ENCODE results near the gene COL25A1.

DNA sequence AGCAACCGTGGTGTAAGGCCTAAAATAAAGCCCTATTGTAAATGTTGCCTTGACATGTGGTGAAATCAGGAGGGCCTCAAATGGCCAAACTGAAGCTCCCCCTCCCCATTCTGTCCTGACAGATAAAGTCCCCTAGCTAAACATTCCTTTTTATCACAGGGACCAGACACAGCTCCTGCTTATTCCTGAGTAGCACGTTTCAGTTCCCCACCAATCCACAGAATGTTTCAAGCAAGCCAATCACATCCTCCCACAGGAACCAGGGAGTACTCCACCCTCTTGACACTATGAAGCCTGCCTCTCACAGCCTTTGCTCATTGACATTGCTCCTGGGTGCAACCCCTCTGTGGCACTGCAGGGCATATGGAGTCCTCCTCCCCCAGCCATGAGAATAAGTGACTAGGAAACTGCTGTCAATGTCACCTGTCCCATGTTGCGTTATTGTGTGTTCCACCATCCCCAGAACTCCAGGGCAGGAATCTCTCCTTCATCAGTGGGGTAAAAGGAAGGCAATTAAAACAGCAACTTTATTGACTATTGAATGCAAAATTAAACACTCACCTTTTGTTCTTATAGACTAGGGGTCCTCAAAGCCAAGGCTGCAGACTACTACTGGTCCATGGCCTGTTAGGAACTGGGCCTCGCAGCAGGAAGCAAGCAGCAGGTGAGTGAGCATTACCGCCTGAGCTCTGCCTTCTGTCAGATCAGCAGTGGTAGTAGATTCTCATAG, 128.1 kb downstream of the COL25A1 start:
- TF ChIP-seq, protein P1, sequence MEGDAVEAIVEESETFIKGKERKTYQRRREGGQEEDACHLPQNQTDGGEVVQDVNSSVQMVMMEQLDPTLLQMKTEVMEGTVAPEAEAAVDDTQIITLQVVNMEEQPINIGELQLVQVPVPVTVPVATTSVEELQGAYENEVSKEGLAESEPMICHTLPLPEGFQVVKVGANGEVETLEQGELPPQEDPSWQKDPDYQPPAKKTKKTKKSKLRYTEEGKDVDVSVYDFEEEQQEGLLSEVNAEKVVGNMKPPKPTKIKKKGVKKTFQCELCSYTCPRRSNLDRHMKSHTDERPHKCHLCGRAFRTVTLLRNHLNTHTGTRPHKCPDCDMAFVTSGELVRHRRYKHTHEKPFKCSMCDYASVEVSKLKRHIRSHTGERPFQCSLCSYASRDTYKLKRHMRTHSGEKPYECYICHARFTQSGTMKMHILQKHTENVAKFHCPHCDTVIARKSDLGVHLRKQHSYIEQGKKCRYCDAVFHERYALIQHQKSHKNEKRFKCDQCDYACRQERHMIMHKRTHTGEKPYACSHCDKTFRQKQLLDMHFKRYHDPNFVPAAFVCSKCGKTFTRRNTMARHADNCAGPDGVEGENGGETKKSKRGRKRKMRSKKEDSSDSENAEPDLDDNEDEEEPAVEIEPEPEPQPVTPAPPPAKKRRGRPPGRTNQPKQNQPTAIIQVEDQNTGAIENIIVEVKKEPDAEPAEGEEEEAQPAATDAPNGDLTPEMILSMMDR (IDR thresholded peaks at IDR 0.05; ENCODE audit: low read depth, low read length, missing input control), result no peak
- TF ChIP-seq SP1 (IDR thresholded peaks at IDR 0.05) (no peak), JUND (IDR thresholded peaks at IDR 0.05) (no peak), EGR1 (IDR thresholded peaks at IDR 0.05; ENCODE audit: low read depth in 2 of 2) (no peak), TAF1 (conservative IDR thresholded peaks at IDR 0.05) (no peak), YY1 (IDR thresholded peaks at IDR 0.05) (no peak), GABPA (IDR thresholded peaks at IDR 0.05 in 1 of 2, conservative IDR thresholded peaks at IDR 0.05 in 1 of 2) (no peak), RAD21 (IDR thresholded peaks at IDR 0.05) (no peak), RXRA (IDR thresholded peaks at IDR 0.05) (no peak), FOXA2 (IDR thresholded peaks at IDR 0.05) (no peak)
- TF ChIP-seq, protein P2, sequence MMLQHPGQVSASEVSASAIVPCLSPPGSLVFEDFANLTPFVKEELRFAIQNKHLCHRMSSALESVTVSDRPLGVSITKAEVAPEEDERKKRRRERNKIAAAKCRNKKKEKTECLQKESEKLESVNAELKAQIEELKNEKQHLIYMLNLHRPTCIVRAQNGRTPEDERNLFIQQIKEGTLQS (IDR thresholded peaks at IDR 0.05), result no peak
- TF ChIP-seq, protein P3, sequence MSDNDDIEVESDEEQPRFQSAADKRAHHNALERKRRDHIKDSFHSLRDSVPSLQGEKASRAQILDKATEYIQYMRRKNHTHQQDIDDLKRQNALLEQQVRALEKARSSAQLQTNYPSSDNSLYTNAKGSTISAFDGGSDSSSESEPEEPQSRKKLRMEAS (IDR thresholded peaks at IDR 0.05), result no peak
- TF ChIP-seq, protein P4, sequence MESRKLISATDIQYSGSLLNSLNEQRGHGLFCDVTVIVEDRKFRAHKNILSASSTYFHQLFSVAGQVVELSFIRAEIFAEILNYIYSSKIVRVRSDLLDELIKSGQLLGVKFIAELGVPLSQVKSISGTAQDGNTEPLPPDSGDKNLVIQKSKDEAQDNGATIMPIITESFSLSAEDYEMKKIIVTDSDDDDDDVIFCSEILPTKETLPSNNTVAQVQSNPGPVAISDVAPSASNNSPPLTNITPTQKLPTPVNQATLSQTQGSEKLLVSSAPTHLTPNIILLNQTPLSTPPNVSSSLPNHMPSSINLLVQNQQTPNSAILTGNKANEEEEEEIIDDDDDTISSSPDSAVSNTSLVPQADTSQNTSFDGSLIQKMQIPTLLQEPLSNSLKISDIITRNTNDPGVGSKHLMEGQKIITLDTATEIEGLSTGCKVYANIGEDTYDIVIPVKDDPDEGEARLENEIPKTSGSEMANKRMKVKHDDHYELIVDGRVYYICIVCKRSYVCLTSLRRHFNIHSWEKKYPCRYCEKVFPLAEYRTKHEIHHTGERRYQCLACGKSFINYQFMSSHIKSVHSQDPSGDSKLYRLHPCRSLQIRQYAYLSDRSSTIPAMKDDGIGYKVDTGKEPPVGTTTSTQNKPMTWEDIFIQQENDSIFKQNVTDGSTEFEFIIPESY (IDR thresholded peaks at IDR 0.05), result no peak
- TF ChIP-seq, protein P5, sequence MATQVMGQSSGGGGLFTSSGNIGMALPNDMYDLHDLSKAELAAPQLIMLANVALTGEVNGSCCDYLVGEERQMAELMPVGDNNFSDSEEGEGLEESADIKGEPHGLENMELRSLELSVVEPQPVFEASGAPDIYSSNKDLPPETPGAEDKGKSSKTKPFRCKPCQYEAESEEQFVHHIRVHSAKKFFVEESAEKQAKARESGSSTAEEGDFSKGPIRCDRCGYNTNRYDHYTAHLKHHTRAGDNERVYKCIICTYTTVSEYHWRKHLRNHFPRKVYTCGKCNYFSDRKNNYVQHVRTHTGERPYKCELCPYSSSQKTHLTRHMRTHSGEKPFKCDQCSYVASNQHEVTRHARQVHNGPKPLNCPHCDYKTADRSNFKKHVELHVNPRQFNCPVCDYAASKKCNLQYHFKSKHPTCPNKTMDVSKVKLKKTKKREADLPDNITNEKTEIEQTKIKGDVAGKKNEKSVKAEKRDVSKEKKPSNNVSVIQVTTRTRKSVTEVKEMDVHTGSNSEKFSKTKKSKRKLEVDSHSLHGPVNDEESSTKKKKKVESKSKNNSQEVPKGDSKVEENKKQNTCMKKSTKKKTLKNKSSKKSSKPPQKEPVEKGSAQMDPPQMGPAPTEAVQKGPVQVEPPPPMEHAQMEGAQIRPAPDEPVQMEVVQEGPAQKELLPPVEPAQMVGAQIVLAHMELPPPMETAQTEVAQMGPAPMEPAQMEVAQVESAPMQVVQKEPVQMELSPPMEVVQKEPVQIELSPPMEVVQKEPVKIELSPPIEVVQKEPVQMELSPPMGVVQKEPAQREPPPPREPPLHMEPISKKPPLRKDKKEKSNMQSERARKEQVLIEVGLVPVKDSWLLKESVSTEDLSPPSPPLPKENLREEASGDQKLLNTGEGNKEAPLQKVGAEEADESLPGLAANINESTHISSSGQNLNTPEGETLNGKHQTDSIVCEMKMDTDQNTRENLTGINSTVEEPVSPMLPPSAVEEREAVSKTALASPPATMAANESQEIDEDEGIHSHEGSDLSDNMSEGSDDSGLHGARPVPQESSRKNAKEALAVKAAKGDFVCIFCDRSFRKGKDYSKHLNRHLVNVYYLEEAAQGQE (IDR thresholded peaks at IDR 0.05), result no peak
